GM23338 (cell line): ENCODE data around the gene HSD3B7. TPM values are rescaled to one million over a fixed set of nuclear protein-coding genes. Genes with fewer than 3 reads are reported as not detected.

Experiments used
- ATAC-seq: fragments of 200-7000 bp; cut with Tn5 transposase; 3 replicates; pipeline ENCODE4 v1.9.1; 2020
- DNase-seq: peaks from one replicate; pipeline ENCODE4 v3.0.0-alpha.2; 2015; ENCODE audit warnings: low spot score
- H2AFZ ChIP-seq: fragments of 200-600 bp; sonication (generic); 2 replicates; pipeline ENCODE4 v1.8.0; 2016; ENCODE audit warnings: antibody characterized with exemption, mild to moderate bottlenecking, moderate library complexity
- H3F3A ChIP-seq: fragments of 200-600 bp; sonication (generic); replicated peaks from 2 replicates; pipeline ENCODE4 v1.8.0; 2017; ENCODE audit warnings: antibody characterized with exemption, mixed run types, low read depth
- H3K27ac ChIP-seq: fragments of 200-600 bp; sonication (generic); 2 replicates; pipeline ENCODE4 v1.6.1; 2016; ENCODE audit warnings: low read depth
- H3K27me3 ChIP-seq: fragments of 200-600 bp; sonication (generic); 2 replicates; pipeline ENCODE4 v1.8.0; 2016; ENCODE audit warnings: mild to moderate bottlenecking, mixed run types, moderate library complexity; ENCODE audit not compliant: insufficient read depth
- H3K36me3 ChIP-seq: fragments of 200-600 bp; sonication (generic); 2 replicates; pipeline ENCODE4 v1.8.0; 2016; ENCODE audit warnings: mild to moderate bottlenecking; ENCODE audit not compliant: insufficient read depth
- H3K4me1 ChIP-seq: fragments of 200-600 bp; sonication (generic); 2 replicates; pipeline ENCODE4 v1.8.0; 2016; ENCODE audit warnings: mild to moderate bottlenecking, moderate library complexity; ENCODE audit not compliant: insufficient read depth
- H3K4me2 ChIP-seq: fragments of 200-600 bp; sonication (generic); 2 replicates; pipeline ENCODE4 v1.7.1; 2017; ENCODE audit warnings: mixed run types
- H3K4me3 ChIP-seq: fragments of 200-600 bp; sonication (generic); 2 replicates; pipeline ENCODE4 v1.6.1; 2016; ENCODE audit warnings: mixed run types
- H3K79me2 ChIP-seq: fragments of 200-600 bp; sonication (generic); replicated peaks from 2 replicates; pipeline ENCODE4 v1.8.0; 2017; ENCODE audit warnings: mild to moderate bottlenecking; ENCODE audit not compliant: insufficient read depth
- H3K9me2 ChIP-seq: fragments of 200-600 bp; sonication (generic); 2 replicates; pipeline ENCODE4 v1.8.0; 2017; ENCODE audit not compliant: insufficient read depth
- H4K20me1 ChIP-seq: fragments of 200-600 bp; sonication (generic); replicated peaks from 2 replicates; pipeline ENCODE4 v1.8.0; 2017; ENCODE audit warnings: mild to moderate bottlenecking; ENCODE audit not compliant: insufficient read depth
- H3K27ac Mint-ChIP-seq: 2 replicates; pipeline ENCODE4 v1.8.0; 2020; ENCODE audit warnings: inconsistent platforms, mild to moderate bottlenecking, moderate library complexity, mixed read lengths
- H3K27me3 Mint-ChIP-seq: 3 replicates; pipeline ENCODE4 v1.8.0; 2022; ENCODE audit warnings: low read depth, mild to moderate bottlenecking, moderate library complexity, mixed read lengths, inconsistent platforms; ENCODE audit not compliant: insufficient read depth, poor library complexity
- H3K36me3 Mint-ChIP-seq: 3 replicates; pipeline ENCODE4 v1.8.0; 2021; ENCODE audit warnings: low read depth, mild to moderate bottlenecking, inconsistent platforms, moderate library complexity, mixed read lengths
- H3K4me1 Mint-ChIP-seq: 3 replicates; pipeline ENCODE4 v1.8.0; 2020; ENCODE audit warnings: mild to moderate bottlenecking, inconsistent platforms, mixed read lengths
- H3K4me3 Mint-ChIP-seq: 3 replicates; pipeline ENCODE4 v1.8.0; 2021; ENCODE audit warnings: moderate library complexity, mild to moderate bottlenecking, inconsistent platforms, mixed read lengths
- H3K9me3 Mint-ChIP-seq: 3 replicates; pipeline ENCODE4 v1.8.0; 2020; ENCODE audit warnings: moderate library complexity, mild to moderate bottlenecking, inconsistent platforms, mixed read lengths
- EZH2 ChIP-seq: fragments of 200-600 bp; sonication (generic); IDR thresholded peaks from one replicate; pipeline ENCODE4 v1.8.0; 2017; ENCODE audit warnings: antibody characterized with exemption, mild to moderate bottlenecking, low read depth; ENCODE audit not compliant: unreplicated experiment
- JUNB ChIP-seq: IDR thresholded peaks from one replicate; pipeline ENCODE4 v1.6.1; 2016; ENCODE audit warnings: antibody characterized with exemption; ENCODE audit not compliant: unreplicated experiment
- POLR2AphosphoS5 ChIP-seq: IDR thresholded peaks from 2 replicates; pipeline ENCODE4 v1.6.1; 2016; ENCODE audit warnings: antibody characterized with exemption, low read depth
- STAT1 ChIP-seq: IDR thresholded peaks from one replicate; pipeline ENCODE4 v1.6.1; 2016; ENCODE audit warnings: antibody characterized with exemption; ENCODE audit not compliant: unreplicated experiment
- ZNF114 ChIP-seq: fragments of 250-450 bp; sonication (Bioruptor Pico); IDR thresholded peaks from 2 replicates; pipeline ENCODE4 v1.5.0; 2020; ENCODE audit warnings: mild to moderate bottlenecking, moderate library complexity
- polyA plus RNA-seq: library from polyadenylated mRNA; unstranded; fragments of >200 nt; fragmentation: Nextera tagmentation; extraction: Ambion mirVana; gene quantifications from 2 replicates; pipeline ENCODE4 v1.2.1, GENCODE V29; 2016
- total RNA-seq: library from RNA; depleted of rRNA; stranded (reverse); fragments of >200 nt; shearing (Covaris generic); gene quantifications from 2 replicates; pipeline ENCODE4 v1.2.3, GENCODE V29; 2014
- TF ChIP-seq, protein P1 (sequence below): IDR thresholded peaks from 2 replicates; pipeline ENCODE4 v1.6.1; 2016; ENCODE audit warnings: antibody characterized with exemption
- TF ChIP-seq, protein P2 (sequence below): IDR thresholded peaks from one replicate; pipeline ENCODE4 v1.6.1; 2018; ENCODE audit warnings: antibody characterized with exemption; ENCODE audit not compliant: unreplicated experiment
- TF ChIP-seq, protein P3 (sequence below), 2 experiments: fragments of 200-600 bp in 1 of 2; sonication (generic) in 1 of 2; conservative IDR thresholded peaks; 2 replicates each; pipeline versions ENCODE4 v1.5.1 to v1.6.1; 2016 to 2017; ENCODE audit warnings: antibody characterized with exemption in 2 of 2, low read depth in 2 of 2, mild to moderate bottlenecking in 2 of 2, moderate library complexity in 1 of 2

The HSD3B7 gene
- total and polyA plus RNA-seq, 2 experiments from 2014 or later: 4.3 to 12.2 TPM

DNA sequence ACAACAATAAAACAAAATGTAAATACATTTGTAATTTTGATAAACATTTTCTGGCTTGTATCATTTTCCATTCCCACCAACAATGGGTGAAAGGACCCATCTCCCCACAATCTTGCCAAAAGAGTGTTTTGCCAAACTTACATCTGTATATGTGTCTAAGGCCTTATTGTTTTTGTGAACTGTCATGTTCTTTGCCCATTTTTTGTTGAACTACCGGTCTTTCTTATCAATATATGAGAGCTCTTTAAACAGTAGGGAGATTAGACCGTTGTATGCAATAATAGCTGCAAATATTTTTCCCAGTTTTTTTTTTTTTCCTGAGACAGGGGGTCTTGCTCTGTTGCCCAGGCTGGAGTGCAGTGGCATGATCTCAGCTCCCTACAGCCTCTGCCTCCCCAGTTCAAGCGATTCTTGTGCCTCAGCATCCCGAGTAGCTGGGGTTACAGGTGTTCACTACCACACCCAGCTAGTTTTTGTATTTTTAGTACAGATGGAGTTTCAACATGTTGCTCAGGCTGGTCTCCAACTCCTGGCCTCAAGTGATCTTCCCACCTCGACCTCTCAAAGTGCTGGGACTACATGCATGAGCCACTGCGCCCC lies 38.7 kb downstream of the HSD3B7 start:
- Histone ChIP-seq H3K4me1 (no peaks in the 10 kb centered on the region; the same call in 1 of the 2 replicates), H3K79me2 (no peaks in the 10 kb centered on the region), H3K27ac (no peak overlapping the region), H3K36me3 (no peaks in the 10 kb centered on the region), H3K27me3 (no peaks in the 10 kb centered on the region), H3K4me2 (no peak overlapping the region), H2AFZ (no peak overlapping the region), H3K4me3 (no peak overlapping the region), H3K9me2 (no peaks in the 10 kb centered on the region), H3F3A (no peaks in the 10 kb centered on the region), H4K20me1 (no peaks in the 10 kb centered on the region)
- ATAC-seq (no peak), DNase-seq (no peak)
- H3K27me3 Mint-ChIP-seq: peaks cover 6% of the 10 kb centered on the region
- H3K9me3 Mint-ChIP-seq: no peaks in the 10 kb centered on the region
- no peak overlapping the region for H3K27ac Mint-ChIP-seq
- H3K4me1 Mint-ChIP-seq: peaks cover 5% of the 10 kb centered on the region; the same call in 2 of the 3 replicates
- TF ChIP-seq EZH2 (no peak), ZNF114 (CRISPR knock-in tag) (no peak), POLR2AphosphoS5 (no peak), STAT1 (no peak), JUNB (no peak)
- H3K36me3 Mint-ChIP-seq: no peaks in the 10 kb centered on the region
- H3K4me3 Mint-ChIP-seq: no peak overlapping the region

DNA sequence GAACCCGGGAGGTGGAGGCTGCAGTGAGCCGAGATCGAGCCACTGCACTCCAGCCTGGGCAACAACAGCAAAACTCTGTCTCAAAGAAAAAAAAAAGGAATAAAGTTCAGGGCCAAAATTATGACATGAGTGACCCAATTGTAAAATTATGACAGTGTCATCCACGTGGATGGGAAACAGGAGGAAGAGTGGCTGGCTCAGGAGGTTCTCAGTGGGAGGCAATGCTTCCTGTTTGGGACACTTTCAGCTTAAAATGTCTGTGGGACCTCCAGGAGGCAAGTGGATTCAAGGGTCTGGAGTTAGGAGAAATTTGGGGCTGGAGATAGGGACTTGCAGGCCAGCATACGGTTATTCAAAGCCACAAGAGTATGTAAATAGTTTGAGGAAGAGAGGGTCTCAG lies 40.3 kb downstream of the HSD3B7 start:
- H3K27ac ChIP-seq: no peak overlapping the region
- H3K79me2 ChIP-seq: no peaks in the 10 kb centered on the region
- H3K4me3 Mint-ChIP-seq: no peak overlapping the region; the same call in 2 of the 3 replicates
- no peaks in the 10 kb centered on the region for H3F3A ChIP-seq
- ATAC-seq: no peak
- H3K4me1 Mint-ChIP-seq: peaks cover 5% of the 10 kb centered on the region; the same call in 2 of the 3 replicates
- 0 out of 2 replicates have a peak overlapping the region, but pooled peaks have one; percentile 63 for H2AFZ ChIP-seq
- TF ChIP-seq JUNB: no peak
- TF ChIP-seq, protein P1, sequence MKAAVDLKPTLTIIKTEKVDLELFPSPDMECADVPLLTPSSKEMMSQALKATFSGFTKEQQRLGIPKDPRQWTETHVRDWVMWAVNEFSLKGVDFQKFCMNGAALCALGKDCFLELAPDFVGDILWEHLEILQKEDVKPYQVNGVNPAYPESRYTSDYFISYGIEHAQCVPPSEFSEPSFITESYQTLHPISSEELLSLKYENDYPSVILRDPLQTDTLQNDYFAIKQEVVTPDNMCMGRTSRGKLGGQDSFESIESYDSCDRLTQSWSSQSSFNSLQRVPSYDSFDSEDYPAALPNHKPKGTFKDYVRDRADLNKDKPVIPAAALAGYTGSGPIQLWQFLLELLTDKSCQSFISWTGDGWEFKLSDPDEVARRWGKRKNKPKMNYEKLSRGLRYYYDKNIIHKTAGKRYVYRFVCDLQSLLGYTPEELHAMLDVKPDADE: no peak
- TF ChIP-seq, protein P2, sequence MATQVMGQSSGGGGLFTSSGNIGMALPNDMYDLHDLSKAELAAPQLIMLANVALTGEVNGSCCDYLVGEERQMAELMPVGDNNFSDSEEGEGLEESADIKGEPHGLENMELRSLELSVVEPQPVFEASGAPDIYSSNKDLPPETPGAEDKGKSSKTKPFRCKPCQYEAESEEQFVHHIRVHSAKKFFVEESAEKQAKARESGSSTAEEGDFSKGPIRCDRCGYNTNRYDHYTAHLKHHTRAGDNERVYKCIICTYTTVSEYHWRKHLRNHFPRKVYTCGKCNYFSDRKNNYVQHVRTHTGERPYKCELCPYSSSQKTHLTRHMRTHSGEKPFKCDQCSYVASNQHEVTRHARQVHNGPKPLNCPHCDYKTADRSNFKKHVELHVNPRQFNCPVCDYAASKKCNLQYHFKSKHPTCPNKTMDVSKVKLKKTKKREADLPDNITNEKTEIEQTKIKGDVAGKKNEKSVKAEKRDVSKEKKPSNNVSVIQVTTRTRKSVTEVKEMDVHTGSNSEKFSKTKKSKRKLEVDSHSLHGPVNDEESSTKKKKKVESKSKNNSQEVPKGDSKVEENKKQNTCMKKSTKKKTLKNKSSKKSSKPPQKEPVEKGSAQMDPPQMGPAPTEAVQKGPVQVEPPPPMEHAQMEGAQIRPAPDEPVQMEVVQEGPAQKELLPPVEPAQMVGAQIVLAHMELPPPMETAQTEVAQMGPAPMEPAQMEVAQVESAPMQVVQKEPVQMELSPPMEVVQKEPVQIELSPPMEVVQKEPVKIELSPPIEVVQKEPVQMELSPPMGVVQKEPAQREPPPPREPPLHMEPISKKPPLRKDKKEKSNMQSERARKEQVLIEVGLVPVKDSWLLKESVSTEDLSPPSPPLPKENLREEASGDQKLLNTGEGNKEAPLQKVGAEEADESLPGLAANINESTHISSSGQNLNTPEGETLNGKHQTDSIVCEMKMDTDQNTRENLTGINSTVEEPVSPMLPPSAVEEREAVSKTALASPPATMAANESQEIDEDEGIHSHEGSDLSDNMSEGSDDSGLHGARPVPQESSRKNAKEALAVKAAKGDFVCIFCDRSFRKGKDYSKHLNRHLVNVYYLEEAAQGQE: no peak
- TF ChIP-seq POLR2AphosphoS5: no peak
- TF ChIP-seq, protein P3, sequence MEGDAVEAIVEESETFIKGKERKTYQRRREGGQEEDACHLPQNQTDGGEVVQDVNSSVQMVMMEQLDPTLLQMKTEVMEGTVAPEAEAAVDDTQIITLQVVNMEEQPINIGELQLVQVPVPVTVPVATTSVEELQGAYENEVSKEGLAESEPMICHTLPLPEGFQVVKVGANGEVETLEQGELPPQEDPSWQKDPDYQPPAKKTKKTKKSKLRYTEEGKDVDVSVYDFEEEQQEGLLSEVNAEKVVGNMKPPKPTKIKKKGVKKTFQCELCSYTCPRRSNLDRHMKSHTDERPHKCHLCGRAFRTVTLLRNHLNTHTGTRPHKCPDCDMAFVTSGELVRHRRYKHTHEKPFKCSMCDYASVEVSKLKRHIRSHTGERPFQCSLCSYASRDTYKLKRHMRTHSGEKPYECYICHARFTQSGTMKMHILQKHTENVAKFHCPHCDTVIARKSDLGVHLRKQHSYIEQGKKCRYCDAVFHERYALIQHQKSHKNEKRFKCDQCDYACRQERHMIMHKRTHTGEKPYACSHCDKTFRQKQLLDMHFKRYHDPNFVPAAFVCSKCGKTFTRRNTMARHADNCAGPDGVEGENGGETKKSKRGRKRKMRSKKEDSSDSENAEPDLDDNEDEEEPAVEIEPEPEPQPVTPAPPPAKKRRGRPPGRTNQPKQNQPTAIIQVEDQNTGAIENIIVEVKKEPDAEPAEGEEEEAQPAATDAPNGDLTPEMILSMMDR (conservative IDR thresholded peaks at IDR 0.05; ENCODE audit: low read depth in 2 of 2): no peak
- no peak overlapping the region for H3K27ac Mint-ChIP-seq
- no peaks in the 10 kb centered on the region for H3K27me3 ChIP-seq
- H3K4me2 ChIP-seq: no peak overlapping the region
- H3K36me3 Mint-ChIP-seq: no peaks in the 10 kb centered on the region
- H3K9me3 Mint-ChIP-seq: no peaks in the 10 kb centered on the region
- peaks cover 6% of the 10 kb centered on the region for H3K27me3 Mint-ChIP-seq
- DNase-seq: no peak
- H3K4me3 ChIP-seq: no peak overlapping the region
- H3K9me2 ChIP-seq: no peaks in the 10 kb centered on the region
- H3K4me1 ChIP-seq: no peaks in the 10 kb centered on the region; the same call in 1 of the 2 replicates
- H4K20me1 ChIP-seq: no peaks in the 10 kb centered on the region
- H3K36me3 ChIP-seq: no peaks in the 10 kb centered on the region
